Astrocyte of the spinal cord (primary cell): ENCODE data around the gene PDX1.

Experiments used
- DNase-seq: peaks from one replicate; pipeline ENCODE4 v3.0.0; 2011; ENCODE audit warnings: low read depth, low spot score
- H3K4me3 ChIP-seq: 2 replicates; pipeline ENCODE4 v1.5.1; 2011; ENCODE audit warnings: low read depth, mild to moderate bottlenecking, low read length, moderate library complexity
- CTCF ChIP-seq: IDR thresholded peaks from 2 replicates; pipeline ENCODE4 v1.5.1; 2012; ENCODE audit warnings: low read depth, mild to moderate bottlenecking, low read length, inconsistent platforms
- in situ Hi-C: cut with HindIII; loops from 2 replicates; pipeline ENCODE4 v1.10.0; 2017; ENCODE audit warnings: low sequenced_read_pairs

The PDX1 gene

GRCh38 chr13:27919934-27920676, at the start of gene PDX1:
Gene PDX1, plus strand, starts transcription at chr13:27920000. Its CDS starts 139 bp downstream, at chr13:27920139.
- no peak for DNase-seq
- no peak within 1 kb of the TSS for H3K4me3 ChIP-seq
- no peak for TF ChIP-seq CTCF
- in situ Hi-C loops = no loop called here

- TF ChIP-seq CTCF = no peak
- no peak for DNase-seq
- H3K4me3 ChIP-seq = no peak overlapping the region
- in situ Hi-C loops = no loop called here
Observed at GRCh38 chr13:27878274-27878673, 41.5 kb upstream of the PDX1 start.

GRCh38 chr13:27889471-27889870, 30.3 kb upstream of the PDX1 start:
- H3K4me3 ChIP-seq = no peak overlapping the region
- no peak for TF ChIP-seq CTCF
- no peak for DNase-seq
- in situ Hi-C loops = no loop called here

- TF ChIP-seq CTCF = no peak
- in situ Hi-C loops = no loop called here
- DNase-seq = no peak
- no peak overlapping the region for H3K4me3 ChIP-seq
Observed at GRCh38 chr13:27896726-27897125, 23.1 kb upstream of the PDX1 start.

- no peak for DNase-seq
Observed at GRCh38 chr13:27904719-27905118, 15.1 kb upstream of the PDX1 start.

GRCh38 chr13:27905650-27906049, 14.2 kb upstream of the PDX1 start:
- H3K4me3 ChIP-seq = no peak overlapping the region
- no peak for DNase-seq
- in situ Hi-C loops = no loop called here
- no peak for TF ChIP-seq CTCF

More at GRCh38 chr13:27904719-27905118, 15.1 kb upstream of the PDX1 start:
- no peak overlapping the region for H3K4me3 ChIP-seq
- in situ Hi-C loops = no loop called here
- TF ChIP-seq CTCF = no peak
